Measurements from ENCODE around the gene AKT1.

Gene AKT1

DNA sequence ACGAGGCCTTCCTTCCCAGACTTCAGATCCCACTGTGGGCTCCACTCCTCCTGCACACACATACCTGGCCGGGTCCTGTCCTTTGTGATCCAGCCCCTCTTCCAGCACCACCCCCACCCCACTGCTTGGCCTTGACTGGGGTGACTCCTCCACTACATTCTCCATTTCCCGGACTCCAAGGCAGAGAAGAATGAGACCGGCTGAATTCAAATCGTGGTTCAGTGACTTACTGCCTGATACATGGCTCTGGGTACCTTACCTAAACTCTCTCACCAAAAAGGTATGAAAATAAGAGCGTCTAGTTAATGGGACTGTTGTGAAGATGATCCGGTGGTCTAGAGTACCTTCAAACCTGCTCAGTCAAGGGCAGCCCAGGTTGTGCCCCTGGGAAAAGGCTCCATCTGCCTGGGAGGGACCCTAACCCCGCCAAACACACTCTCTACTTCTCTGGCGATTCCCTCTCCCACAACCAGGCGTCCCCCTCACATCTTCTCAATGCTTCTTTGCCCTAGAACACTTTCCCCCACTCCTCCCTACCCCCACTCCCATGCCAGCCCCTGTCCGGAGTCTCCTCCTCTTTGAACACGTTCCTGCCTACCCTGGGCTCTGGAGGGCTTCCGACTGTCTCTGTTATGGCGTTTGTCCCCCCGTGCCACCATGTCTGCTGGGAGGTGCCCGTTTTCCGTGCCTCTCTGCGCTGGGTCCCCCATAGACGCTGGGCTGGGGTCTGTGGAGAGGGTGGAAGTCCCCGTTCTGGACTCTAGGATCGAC, 3.9 kb upstream of the AKT1 start:
- peak; percentile 84 for DNase-seq (ENCODE audit: low spot score)

DNA sequence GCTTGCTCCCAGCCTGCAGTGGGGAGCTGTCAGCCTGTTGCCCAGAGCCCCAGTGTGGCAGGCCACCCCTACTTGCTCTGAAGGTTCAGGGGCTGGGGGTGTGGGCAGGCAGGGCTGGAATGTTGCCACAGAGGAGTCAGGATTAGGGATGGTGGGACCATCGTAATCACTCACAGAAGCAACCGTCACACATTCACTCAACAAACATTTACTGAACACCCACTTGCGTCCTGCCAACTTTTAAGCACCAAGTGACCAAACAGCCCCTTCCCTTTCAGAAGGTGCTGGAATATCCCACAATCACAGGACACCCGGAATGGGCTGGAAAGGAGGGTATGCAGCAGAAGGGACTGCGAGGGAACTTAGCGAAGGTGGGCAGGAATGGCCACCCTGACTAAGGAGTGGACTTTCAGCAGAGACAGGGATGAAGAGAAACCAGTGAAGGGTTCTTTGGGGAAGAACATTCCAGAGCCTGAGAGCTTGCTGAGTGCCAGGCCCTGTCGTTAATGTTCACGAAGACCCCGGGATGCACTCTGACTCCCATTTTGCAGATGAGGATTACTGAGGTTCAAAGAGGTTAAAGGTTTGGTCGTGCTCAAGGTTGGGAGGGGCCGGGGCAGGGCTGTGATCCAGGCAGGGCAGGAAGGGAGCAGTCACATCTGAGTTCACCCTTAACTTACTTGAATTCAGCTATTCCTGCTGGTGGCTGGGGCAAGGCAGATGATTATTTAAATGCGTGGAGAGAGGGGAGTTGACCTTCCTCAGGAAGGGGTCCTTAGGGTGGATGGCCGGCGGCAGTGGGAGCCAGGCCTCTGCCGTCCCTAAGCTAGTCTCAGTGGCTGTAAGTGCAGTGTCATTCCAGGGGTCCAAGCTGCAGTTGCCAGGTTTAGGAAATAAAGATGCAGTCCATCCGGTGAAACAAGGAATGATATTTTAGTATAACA, 3.0 kb upstream of the AKT1 start:
- DNase-seq (ENCODE audit: low spot score) = no peak

- peak; percentile 61 for DNase-seq (ENCODE audit: low spot score)
Observed at GRCh38 chr14:104797115-104798044, 1.8 kb upstream of the AKT1 start.

DNA sequence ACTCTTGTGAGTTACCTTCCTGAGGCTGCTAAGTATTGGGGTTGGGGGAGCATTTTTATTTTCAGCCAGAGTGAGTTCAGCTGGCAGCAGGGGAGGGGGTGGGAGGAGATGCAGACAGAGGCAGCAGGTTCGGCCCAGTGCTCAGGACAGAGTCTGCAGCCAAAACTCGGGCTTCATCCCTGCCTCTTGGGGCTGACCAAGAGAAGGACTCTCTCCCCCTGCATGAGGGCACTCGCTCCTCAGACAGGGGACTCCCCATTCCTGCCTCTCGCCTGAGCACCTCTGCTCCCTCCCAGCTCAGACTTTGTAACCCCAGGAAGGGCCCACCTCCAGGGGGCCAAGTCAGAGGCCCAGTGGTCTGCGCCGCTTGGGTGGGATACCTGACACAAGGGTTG, 1.1 kb upstream of the AKT1 start:
- no peak for DNase-seq (ENCODE audit: low spot score)

DNA sequence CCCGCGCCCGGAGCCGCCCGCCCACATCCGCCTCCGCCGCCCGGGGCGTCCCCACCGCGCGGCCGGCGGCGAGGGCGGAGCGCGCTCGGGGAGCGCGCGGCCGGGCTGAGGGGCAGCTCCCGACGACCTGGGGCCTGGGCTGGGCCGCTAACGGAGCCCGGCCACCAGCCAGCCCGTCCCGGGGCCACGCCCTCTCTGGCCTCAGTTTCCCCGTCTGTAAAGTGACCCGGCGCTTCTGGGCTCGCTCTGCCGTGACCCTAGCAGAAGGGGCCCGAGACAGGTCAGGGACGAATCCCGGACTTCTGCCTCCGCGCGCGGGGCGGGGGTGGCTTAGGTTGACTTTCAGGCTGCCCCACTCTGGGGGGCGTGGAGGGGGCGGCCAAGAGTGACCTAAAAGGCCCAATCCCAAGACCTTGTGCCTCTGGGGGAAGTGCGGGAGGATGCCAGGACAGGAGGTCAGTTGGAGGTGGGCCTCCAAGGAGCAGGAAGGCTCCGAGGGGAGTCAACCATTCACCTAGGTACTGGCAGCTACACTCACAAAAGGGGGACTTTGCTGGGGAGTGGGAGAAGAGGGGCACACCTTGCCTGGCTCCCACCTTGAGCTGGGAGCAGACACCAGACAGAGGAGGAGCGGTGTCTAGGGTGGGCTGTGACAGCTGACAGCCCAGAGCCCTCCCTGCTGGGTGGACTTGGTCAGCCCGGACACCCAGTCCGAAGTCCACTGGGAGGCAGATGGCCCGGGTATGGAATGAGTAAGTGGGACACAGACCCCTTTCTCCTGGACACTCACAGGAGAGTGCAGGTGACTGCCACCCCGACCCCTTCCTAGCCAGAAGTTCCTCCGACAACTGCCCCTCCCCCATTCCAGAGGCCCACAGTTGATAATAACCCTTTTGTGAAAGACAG, 486 bp upstream of the AKT1 start:
- DNase-seq (ENCODE audit: low spot score) = no peak

DNA sequence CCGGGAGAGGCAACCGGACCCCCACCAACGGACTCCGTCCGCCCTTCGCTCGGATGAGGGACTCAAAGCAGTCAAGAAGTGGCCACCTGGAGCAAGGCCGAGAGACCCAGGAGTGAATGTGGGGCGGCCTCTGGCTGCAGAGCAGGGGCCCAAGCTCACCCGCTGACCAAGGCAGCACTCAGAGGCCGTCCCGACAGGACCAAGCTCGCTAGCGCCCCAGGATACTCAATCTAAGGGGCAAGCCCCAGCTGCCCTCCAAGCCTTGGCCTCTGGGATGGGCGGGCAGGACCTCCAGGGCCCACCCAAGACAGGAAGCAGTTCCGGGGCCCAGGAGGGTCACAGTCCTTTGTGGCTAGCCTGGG, 936 bp downstream of the AKT1 start:
- no peak for DNase-seq (ENCODE audit: low spot score)

DNA sequence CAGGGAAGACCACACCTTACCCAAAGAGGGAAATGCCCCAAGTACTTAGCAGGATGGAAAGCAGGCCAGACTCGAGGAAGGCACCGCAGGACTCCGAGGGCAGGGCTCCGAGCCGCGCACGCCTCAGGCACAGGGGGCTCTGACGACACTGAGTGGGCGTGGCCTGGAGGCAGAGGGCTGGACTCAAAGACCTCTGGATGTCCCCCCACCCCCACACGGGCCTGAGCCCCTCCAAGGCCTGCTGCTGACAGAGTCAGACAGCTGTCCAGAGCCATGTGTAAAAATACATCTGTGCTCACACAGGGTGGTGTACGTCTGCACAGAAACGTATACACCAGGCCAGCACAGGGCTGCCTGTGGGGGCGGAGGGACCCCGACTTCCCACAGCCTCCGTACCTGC, 1.4 kb downstream of the AKT1 start:
- DNase-seq (ENCODE audit: low spot score) = no peak

GRCh38 chr14:104793703-104793959, 1.9 kb downstream of the AKT1 start:
- DNase-seq (ENCODE audit: low spot score) = no peak

DNA sequence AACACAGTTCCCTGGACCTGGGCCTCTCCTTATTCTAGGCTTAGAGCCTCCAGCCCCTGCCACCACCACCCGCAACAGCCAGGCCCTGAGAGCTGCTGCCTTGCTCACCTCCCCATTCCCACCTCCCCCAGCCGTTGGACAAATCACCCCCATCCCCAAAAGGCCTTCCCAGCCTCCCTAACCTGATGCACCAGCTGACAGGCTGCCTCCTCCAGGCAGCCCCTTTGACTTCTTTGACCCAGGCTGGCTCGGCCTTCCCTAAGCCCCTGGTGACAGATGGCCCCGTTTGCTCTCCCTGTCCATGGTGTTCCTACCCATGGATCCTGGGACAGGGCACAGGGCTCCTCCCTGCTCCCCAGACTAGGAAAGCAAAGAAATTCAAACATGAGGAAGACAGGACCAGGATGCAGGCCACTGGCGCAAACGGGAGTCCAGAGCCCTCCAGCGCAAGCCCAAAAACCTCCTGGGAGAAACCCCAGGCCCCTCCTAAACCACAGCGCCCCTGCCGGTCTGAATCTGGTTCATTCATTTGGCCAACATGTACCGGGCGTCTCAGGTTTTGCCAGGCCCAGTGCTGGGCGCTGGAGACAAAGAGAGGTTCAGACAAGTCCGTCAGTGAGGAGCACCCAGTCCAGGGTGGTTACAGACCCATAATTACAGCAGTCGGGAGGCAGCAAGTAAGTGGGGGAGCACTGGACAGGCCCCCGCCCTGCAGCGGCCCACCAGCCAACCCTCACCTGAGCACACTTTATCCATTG, 2.4 kb downstream of the AKT1 start:
- DNase-seq (ENCODE audit: low spot score) = no peak

DNA sequence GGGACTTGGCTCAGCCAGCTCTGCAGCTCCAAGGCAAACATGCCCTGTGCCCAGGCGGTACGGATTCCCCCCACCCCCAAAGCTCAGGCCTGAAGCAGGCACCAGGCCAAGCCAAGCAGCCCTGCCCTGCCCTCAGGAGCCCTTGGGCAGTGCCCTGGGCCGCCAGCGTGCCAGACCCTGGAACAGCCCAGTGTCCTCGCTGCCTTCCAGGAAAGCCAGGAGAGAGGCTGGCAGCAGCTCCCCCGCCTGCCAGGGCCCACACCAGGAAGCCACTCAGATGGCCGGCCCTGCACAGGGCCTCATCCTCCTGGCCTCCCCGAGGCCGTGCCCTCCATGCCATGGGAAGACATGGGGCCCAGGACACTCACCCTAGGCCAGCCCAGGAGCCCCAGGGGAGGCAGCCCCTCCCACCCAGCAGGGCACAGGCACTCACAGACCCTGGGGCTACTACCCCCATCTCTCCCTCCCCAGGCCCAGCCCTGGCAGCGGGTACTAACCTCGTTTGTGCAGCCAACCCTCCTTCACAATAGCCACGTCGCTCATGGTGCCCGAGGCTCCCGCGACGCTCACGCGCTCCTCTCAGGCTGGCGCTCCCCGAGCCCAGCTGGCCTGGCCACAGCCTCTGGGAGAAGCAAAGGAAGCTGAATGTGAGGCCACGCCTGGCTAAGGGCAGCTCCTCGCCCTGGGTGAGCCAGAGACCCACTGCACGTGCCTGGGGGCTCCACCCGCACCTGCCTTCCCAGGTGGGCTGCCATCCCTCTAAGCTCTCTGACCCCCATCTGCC, 3.3 kb downstream of the AKT1 start:
- no peak for DNase-seq (ENCODE audit: low spot score)

DNA sequence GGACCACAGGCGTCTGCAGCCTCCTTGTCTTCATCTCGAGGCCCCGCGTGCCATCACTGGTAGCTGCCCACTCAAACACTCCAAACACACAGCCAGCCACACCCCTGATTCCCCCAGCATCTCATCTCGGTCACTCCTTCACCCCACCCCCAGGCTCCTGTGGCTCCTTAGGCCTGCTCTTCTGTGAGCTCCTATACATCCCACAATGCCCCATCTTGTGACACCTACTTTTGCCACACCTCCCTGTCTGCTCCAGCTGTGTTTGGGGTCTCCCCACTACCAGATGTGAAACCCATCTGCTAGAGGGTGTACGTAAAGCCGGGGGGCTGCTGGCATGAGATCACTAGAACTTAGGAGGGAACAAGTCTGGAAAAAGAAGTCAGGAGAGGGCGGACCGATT, 4.1 kb downstream of the AKT1 start:
- DNase-seq (ENCODE audit: low spot score) = no peak

GRCh38 chr14:104789752-104790743, 5.5 kb downstream of the AKT1 start:
- no peak for DNase-seq (ENCODE audit: low spot score)

- DNase-seq (ENCODE audit: low spot score) = no peak
Observed at GRCh38 chr14:104788873-104789663, 6.5 kb downstream of the AKT1 start.

DNA sequence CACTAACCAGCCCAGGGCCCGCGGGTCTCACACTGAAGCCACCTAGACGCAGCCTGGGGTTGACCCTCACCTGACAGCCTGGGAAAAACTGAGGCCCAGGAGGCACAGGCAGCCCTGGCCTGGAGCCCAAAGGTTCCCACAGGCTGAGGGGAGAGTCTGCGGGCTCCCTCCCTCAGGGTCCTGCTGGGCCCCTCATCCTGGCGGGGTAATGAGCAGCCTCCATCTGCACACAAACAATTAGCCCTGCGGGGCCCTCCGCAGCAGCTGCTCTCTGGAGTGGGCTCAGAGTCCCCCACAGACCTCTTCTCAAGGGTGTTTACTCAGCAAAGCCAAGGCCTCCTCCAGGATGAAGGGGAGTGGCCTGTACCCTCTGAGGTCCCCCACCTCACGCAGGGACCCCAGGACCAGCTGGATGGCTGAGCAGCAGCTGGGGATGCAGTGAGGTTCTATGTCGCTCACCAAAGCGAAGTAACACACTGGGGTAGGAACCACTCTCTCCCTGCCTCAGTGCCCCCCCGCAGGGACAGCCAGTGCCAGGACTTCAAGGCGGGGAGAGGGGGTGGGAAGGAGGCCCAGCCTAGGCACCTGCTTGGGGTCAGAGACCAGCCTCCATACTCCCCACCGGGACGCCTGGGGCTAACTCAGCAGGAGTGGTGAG, 7.3 kb downstream of the AKT1 start:
- DNase-seq (ENCODE audit: low spot score) = no peak

- DNase-seq (ENCODE audit: low spot score) = no peak
Observed at GRCh38 chr14:104787736-104788135, 7.8 kb downstream of the AKT1 start.

- DNase-seq (ENCODE audit: low spot score) = no peak
Observed at GRCh38 chr14:104786726-104787675, 8.5 kb downstream of the AKT1 start.
